CD4-positive, CD25-positive, alpha-beta regulatory T cell (primary cell): ENCODE measurements around the gene TMEM244. TPM values are rescaled to one million over a fixed set of nuclear protein-coding genes. Genes with fewer than 3 reads are reported as not detected.
"Not testable (repeated sequence)": the region's sequence is repeated elsewhere in the genome, so short reads cannot be mapped to it uniquely, and the experiment has no call there.

ENCODE experiments used
- ATAC-seq, 2 donors: fragments of 150-1000 bp; cut with Tn5 transposase; one replicate each; pipeline ENCODE4 v1.10.0; 2021; ENCODE audit warnings: low read depth in 2 of 2, moderate number of reproducible peaks in 2 of 2, moderate library complexity in 1 of 2
- DNase-seq, 3 donors: peaks; one replicate each; pipeline versions ENCODE4 v3.0.0 to v3.0.0-alpha.2; 2012 to 2022; ENCODE audit warnings: mixed read lengths in 1 of 3
- H3K27ac ChIP-seq: one replicate; pipeline ENCODE4 v1.7.0; 2013; ENCODE audit warnings: mild to moderate bottlenecking, low read length; ENCODE audit not compliant: insufficient read depth, poor library complexity, severe bottlenecking
- H3K27me3 ChIP-seq: one replicate; pipeline ENCODE4 v1.7.0; 2013; ENCODE audit warnings: low read length; ENCODE audit not compliant: control insufficient read depth, insufficient read depth
- H3K36me3 ChIP-seq: one replicate; pipeline ENCODE4 v1.7.0; 2013; ENCODE audit warnings: mild to moderate bottlenecking, low read length, moderate library complexity; ENCODE audit not compliant: control insufficient read depth, insufficient read depth
- H3K4me1 ChIP-seq: 2 replicates; pipeline ENCODE4 v1.7.0; 2013; ENCODE audit warnings: mild to moderate bottlenecking, low read length; ENCODE audit not compliant: insufficient read depth, control insufficient read depth, poor library complexity, severe bottlenecking
- H3K4me3 ChIP-seq: one replicate; pipeline ENCODE4 v1.7.0; 2013; ENCODE audit warnings: low read depth, mild to moderate bottlenecking, low read length, moderate library complexity
- H3K9me3 ChIP-seq, 2 experiments: 1 replicate in 1 of 2; 2 replicates in 1 of 2; pipeline ENCODE4 v1.7.0; 2013; ENCODE audit warnings: low read length in 2 of 2, mild to moderate bottlenecking in 1 of 2, moderate library complexity in 1 of 2; ENCODE audit not compliant: control insufficient read depth in 2 of 2
- H3K27ac Mint-ChIP-seq, 3 donors: one replicate each; pipeline ENCODE4 v1.8.0; 2020 to 2022; ENCODE audit warnings: mild to moderate bottlenecking in 3 of 3, mixed read lengths in 3 of 3, moderate library complexity in 2 of 3
- H3K27me3 Mint-ChIP-seq: one replicate; pipeline ENCODE4 v1.8.0; 2022; ENCODE audit warnings: mild to moderate bottlenecking, mixed read lengths
- H3K36me3 Mint-ChIP-seq: one replicate; pipeline ENCODE4 v1.8.0; 2020; ENCODE audit warnings: mixed read lengths
- H3K4me1 Mint-ChIP-seq, 4 donors: one replicate each; pipeline ENCODE4 v1.8.0; 2020 to 2022; ENCODE audit warnings: mixed read lengths in 4 of 4, mild to moderate bottlenecking in 1 of 4
- H3K4me3 Mint-ChIP-seq, 4 donors: one replicate each; pipeline ENCODE4 v1.8.0; 2020 to 2022; ENCODE audit warnings: mild to moderate bottlenecking in 4 of 4, mixed read lengths in 4 of 4, moderate library complexity in 3 of 4
- H3K9me3 Mint-ChIP-seq, 7 donors: one replicate each; pipeline ENCODE4 v1.8.0; 2020 to 2022; ENCODE audit warnings: mixed read lengths in 7 of 7, mild to moderate bottlenecking in 3 of 7, moderate library complexity in 2 of 7
- polyA plus RNA-seq, 4 donors: library from polyadenylated mRNA; unstranded; fragments of 300-500 nt; fragmentation: Illumina TruSeq; gene quantifications; one replicate each; pipeline ENCODE4 v1.2.3, GENCODE V29; 2021
- total RNA-seq: library from RNA; stranded (reverse); gene quantifications from one replicate; pipeline ENCODE4 v1.2.3, GENCODE V29; 2022

The TMEM244 gene
- total and polyA plus RNA-seq, 5 donors from 2014 or later = 1.1 to 6.1 (median 4.1) TPM

- DNase-seq (no peak), ATAC-seq (no peak)
- peaks cover 0 to 14% (median 6%) of the 10 kb centered on the region in 4 donors for H3K4me1 Mint-ChIP-seq
- Histone ChIP-seq H3K9me3 (no peaks in the 10 kb centered on the region), H3K27me3 (no peaks in the 10 kb centered on the region), H3K27ac (no peak overlapping the region), H3K36me3 (no peaks in the 10 kb centered on the region), H3K4me1 (no peaks in the 10 kb centered on the region), H3K4me3 (peak overlapping the region; percentile 37)
- H3K36me3 Mint-ChIP-seq = peaks cover 8% of the 10 kb centered on the region
- peak overlapping the region in 2 of 3 donors; percentile 29 to 54 for H3K27ac Mint-ChIP-seq
- peak overlapping the region in 1 of 4 donors; percentile 40 for H3K4me3 Mint-ChIP-seq
- no peaks in the 10 kb centered on the region for H3K27me3 Mint-ChIP-seq
- H3K9me3 Mint-ChIP-seq = peaks cover 3 to 23% (median 6%) of the 10 kb centered on the region in 7 donors
Measured at GRCh38 chr6:129882510-129883023, 21.5 kb upstream of the TMEM244 start.

GRCh38 chr6:129877894-129878293 lies 16.8 kb upstream of the TMEM244 start:
- Mint-ChIP-seq H3K9me3 (peaks cover 3 to 23% (median 5%) of the 10 kb centered on the region in 7 donors), H3K4me1 (peaks cover 12 to 39% (median 26%) of the 10 kb centered on the region in 4 donors)
- H3K4me3 Mint-ChIP-seq, H3K27me3 Mint-ChIP-seq, H3K27me3 ChIP-seq, H3K36me3 ChIP-seq, ATAC-seq, H3K36me3 Mint-ChIP-seq, H3K4me3 ChIP-seq, H3K27ac Mint-ChIP-seq, H3K27ac ChIP-seq, DNase-seq, H3K9me3 ChIP-seq: not testable (repeated sequence)
- H3K4me1 ChIP-seq = peaks cover 15% of the 10 kb centered on the region

GRCh38 chr6:129875610-129876520 lies 14.8 kb upstream of the TMEM244 start:
- Histone ChIP-seq H3K4me3 (peak overlapping the region; percentile 82), H3K9me3 (no peaks in the 10 kb centered on the region), H3K4me1 (peaks cover 15% of the 10 kb centered on the region), H3K27ac (peak overlapping the region; percentile 65), H3K27me3 (no peaks in the 10 kb centered on the region), H3K36me3 (no peaks in the 10 kb centered on the region)
- Mint-ChIP-seq H3K36me3 (peaks cover 9% of the 10 kb centered on the region), H3K27ac (peak overlapping the region; percentile 22 to 89 (median 78)), H3K4me1 (peaks cover 12 to 29% (median 22%) of the 10 kb centered on the region in 4 donors), H3K4me3 (peak overlapping the region; percentile 31 to 85 (median 74)), H3K27me3 (no peaks in the 10 kb centered on the region), H3K9me3 (peaks cover 3 to 15% (median 5%) of the 10 kb centered on the region in 7 donors)
- peak in 1 of 2 donors; percentile 44 for ATAC-seq
- DNase-seq = peak in 2 of 3 donors; percentile 20 to 74

DNA sequence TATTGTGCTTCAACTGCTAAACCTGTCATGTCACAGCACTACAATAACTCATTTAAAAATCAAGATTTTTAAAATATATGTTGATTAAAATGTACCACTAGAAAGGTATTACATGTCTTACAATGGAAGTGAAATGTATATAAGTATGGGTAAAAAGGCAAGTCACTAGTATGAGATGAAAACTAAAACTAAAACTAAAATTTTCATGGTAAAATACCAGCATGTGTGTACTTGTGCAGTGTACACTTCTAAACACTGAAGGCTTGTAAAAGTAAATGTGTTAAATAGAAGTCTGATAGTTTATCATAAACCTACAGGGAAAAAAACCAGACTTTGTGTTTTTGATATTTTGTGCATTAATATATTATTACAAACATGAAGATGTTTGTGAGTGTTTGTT lies 13.7 kb upstream of the TMEM244 start:
- Histone ChIP-seq H3K27me3 (no peaks in the 10 kb centered on the region), H3K36me3 (no peaks in the 10 kb centered on the region), H3K27ac (no peak overlapping the region), H3K9me3 (no peaks in the 10 kb centered on the region), H3K4me3 (peak overlapping the region; percentile 82), H3K4me1 (peaks cover 15% of the 10 kb centered on the region)
- peak in 1 of 3 donors; percentile 26 for DNase-seq
- Mint-ChIP-seq H3K4me3 (peak overlapping the region in 2 of 4 donors; percentile 2 to 85), H3K27ac (no peak overlapping the region), H3K9me3 (peaks cover 0 to 6% (median 3%) of the 10 kb centered on the region in 7 donors), H3K36me3 (peaks cover 7% of the 10 kb centered on the region), H3K27me3 (no peaks in the 10 kb centered on the region), H3K4me1 (peaks cover 12 to 29% (median 21%) of the 10 kb centered on the region in 4 donors)
- ATAC-seq = no peak

DNA sequence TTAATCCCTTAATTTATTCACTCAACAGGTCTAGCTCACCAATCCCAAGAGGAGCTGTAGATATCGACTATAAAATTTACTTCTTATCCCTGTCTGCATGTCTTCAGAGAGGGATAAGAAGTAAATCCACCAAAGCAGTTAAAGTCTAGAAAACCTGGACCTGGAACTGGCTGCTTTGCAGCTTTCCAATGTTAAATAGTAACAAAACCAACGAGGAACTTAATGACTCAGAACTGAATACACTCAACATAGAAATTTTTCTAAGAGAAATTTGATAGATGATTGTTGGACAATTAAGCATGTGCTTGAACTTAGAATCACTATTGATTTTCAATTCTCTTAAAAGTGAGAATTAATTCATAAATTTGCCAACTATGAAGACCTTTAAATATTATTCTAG lies 11.5 kb upstream of the TMEM244 start:
- H3K4me3 ChIP-seq = no peak overlapping the region
- Mint-ChIP-seq H3K4me1 (peaks cover 12 to 27% (median 21%) of the 10 kb centered on the region in 4 donors), H3K27ac (no peak overlapping the region), H3K9me3 (peaks cover 0 to 1% (median 0%) of the 10 kb centered on the region in 7 donors), H3K4me3 (no peak overlapping the region), H3K27me3 (no peaks in the 10 kb centered on the region), H3K36me3 (peaks cover 7% of the 10 kb centered on the region)
- DNase-seq (no peak), ATAC-seq (no peak)
- H3K27me3 ChIP-seq = no peaks in the 10 kb centered on the region
- no peak overlapping the region for H3K27ac ChIP-seq
- no peaks in the 10 kb centered on the region for H3K9me3 ChIP-seq
- peaks cover 15% of the 10 kb centered on the region for H3K4me1 ChIP-seq
- H3K36me3 ChIP-seq = no peaks in the 10 kb centered on the region

- Mint-ChIP-seq H3K36me3 (peaks cover 4% of the 10 kb centered on the region), H3K27me3 (no peaks in the 10 kb centered on the region), H3K4me3 (no peak overlapping the region), H3K4me1 (peaks cover 13 to 20% (median 16%) of the 10 kb centered on the region in 4 donors), H3K9me3 (peaks cover 0 to 3% (median 0%) of the 10 kb centered on the region in 7 donors), H3K27ac (no peak overlapping the region)
- Histone ChIP-seq H3K4me3 (no peak overlapping the region), H3K27me3 (no peaks in the 10 kb centered on the region), H3K27ac (no peak overlapping the region), H3K36me3 (no peaks in the 10 kb centered on the region), H3K9me3 (no peaks in the 10 kb centered on the region), H3K4me1 (peaks cover 12% of the 10 kb centered on the region)
- DNase-seq (no peak), ATAC-seq (no peak)
Measured at GRCh38 chr6:129871221-129871620, 10.1 kb upstream of the TMEM244 start.

DNA sequence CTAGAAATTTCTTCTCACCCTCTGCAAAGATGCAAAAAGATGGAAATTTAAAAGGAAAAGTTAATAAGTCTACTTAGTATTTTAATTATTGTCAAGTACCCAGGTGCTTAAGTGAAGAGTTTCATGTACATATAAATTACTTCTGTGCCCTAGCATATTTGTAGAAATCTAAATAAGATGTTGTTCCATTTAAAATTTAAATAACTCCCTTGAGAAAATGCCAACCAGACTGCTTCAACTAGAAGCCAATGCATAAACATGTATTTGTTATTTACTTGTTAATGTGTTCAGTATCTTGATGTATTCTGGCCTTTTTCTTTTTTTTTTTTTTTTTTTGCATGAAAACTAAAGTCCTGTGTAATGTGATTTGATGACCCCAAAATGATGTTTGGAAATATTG lies 6.3 kb upstream of the TMEM244 start:
- no peaks in the 10 kb centered on the region for H3K9me3 ChIP-seq

More for the DNA sequence above, 6.3 kb upstream of the TMEM244 start:
- DNase-seq (no peak), ATAC-seq (no peak)
- Mint-ChIP-seq H3K9me3 (peaks cover 0 to 7% (median 0%) of the 10 kb centered on the region in 7 donors), H3K36me3 (peaks cover 4% of the 10 kb centered on the region), H3K27ac (no peak overlapping the region), H3K4me3 (no peak overlapping the region), H3K27me3 (no peaks in the 10 kb centered on the region), H3K4me1 (peaks cover 0 to 9% (median 3%) of the 10 kb centered on the region in 4 donors)
- Histone ChIP-seq H3K4me1 (no peaks in the 10 kb centered on the region), H3K4me3 (no peak overlapping the region), H3K36me3 (no peaks in the 10 kb centered on the region), H3K27ac (no peak overlapping the region), H3K27me3 (no peaks in the 10 kb centered on the region)
